ENCODE results near the gene SPON2. TPM values are rescaled to one million over a fixed set of nuclear protein-coding genes. Genes with fewer than 3 reads are reported as not detected.
A peak's percentile ranks its signal among the peaks of the same experiment; 100 is the strongest.

The SPON2 gene
- total and polyA plus RNA-seq, 10 donors: 8.3 to 51.3 (median 27.1) TPM

DNA sequence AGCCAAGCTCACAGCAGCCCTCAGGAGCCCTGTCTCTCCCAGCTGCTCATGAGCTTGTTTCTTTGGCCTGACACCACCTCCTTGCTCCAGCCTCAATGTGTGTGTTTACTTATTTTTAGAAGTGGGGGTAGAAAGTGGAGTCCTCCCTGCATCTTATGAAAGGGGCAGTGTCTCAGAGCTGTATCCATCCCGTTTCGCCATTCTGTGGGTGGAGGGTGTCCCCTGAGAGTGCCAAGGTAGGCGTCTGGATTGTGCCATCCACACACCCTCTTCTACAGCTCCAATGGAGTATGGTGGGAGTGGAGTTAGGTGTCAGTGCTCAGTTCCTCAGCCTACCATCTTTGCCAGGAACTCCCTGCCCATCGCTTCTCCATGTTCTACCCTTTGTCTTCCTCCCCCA lies 8.3 kb downstream of the SPON2 start:
- intact Hi-C loops (cut with DNase I; ENCODE audit: low total_unique reads): loop anchor here (10.0 kb wide), 1 partner anchor 91 kb away; no protein-coding TSS in a partner anchor
- H3K9me3 ChIP-seq: peaks cover 0 to 8% (median 0%) of the 10 kb centered on the region in 8 donors
- peaks cover 0 to 5% (median 0%) of the 10 kb centered on the region in 6 donors for H3K36me3 ChIP-seq
- H3K4me1 ChIP-seq: peaks cover 0 to 57% (median 28%) of the 10 kb centered on the region in 6 donors
- H3K4me3 ChIP-seq: no peak overlapping the region
- WGBS, 5 donors: 78 to 97% (median 86%) methylated on average over 4 of the region's 4 CpGs
- H3K27ac ChIP-seq: peak overlapping the region in 3 of 8 donors; percentile 30 to 68 (median 61)
- no peak for DNase-seq
- H3K27me3 ChIP-seq (replicated peaks in 1 of 7): peaks cover 0 to 6% (median 0%) of the 10 kb centered on the region in 7 donors
- TF ChIP-seq CTCF (IDR thresholded peaks at IDR 0.05 in 8 of 11, conservative IDR thresholded peaks at IDR 0.05 in 3 of 11) (no peak), POLR2AphosphoS5 (IDR thresholded peaks at IDR 0.05) (no peak), POLR2A (IDR thresholded peaks at IDR 0.05) (no peak)

DNA sequence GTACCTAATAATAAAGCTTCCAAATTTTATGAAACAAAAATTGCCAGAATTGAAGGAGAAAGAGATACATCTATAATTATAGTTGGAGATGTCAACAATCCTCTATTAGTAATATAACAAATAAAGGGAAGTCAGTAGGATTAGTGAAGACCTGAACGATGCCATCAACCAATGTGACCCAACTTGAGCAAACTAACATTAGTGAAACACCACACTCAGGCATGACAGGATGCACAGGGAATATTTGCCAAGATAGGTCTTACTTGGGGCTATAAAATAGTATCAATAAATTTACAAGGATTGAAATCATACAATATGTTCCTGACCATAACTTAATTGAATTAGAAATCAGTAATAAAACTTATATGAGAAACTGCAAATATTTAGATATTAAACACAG lies 12.0 kb downstream of the SPON2 start:
- TF ChIP-seq POLR2AphosphoS5 (IDR thresholded peaks at IDR 0.05) (no peak), POLR2A (IDR thresholded peaks at IDR 0.05) (no peak), CTCF (IDR thresholded peaks at IDR 0.05 in 8 of 11, conservative IDR thresholded peaks at IDR 0.05 in 3 of 11) (no peak)
- intact Hi-C loops (cut with DNase I; ENCODE audit: low total_unique reads): loop anchor here (10.0 kb wide), 1 partner anchor 94 kb away; no protein-coding TSS in a partner anchor
- peaks cover 0 to 25% (median 14%) of the 10 kb centered on the region in 8 donors for H3K9me3 ChIP-seq
- H3K27ac ChIP-seq: no peak overlapping the region
- 78 to 86% (median 80%) methylated on average over 1 of the region's 1 CpG for WGBS, 5 donors
- no peak for DNase-seq
- H3K4me1 ChIP-seq: peaks cover 0 to 26% (median 6%) of the 10 kb centered on the region in 6 donors
- H3K27me3 ChIP-seq (replicated peaks in 1 of 7): peaks cover 0 to 4% (median 0%) of the 10 kb centered on the region in 7 donors
- no peaks in the 10 kb centered on the region for H3K36me3 ChIP-seq
- no peak overlapping the region for H3K4me3 ChIP-seq

- H3K4me1 ChIP-seq: peaks cover 0 to 15% (median 0%) of the 10 kb centered on the region in 6 donors
Measured at GRCh38 chr4:1156069-1156468, 16.3 kb downstream of the SPON2 start.

More at GRCh38 chr4:1156069-1156468, 16.3 kb downstream of the SPON2 start:
- no peak for TF ChIP-seq POLR2AphosphoS5 (IDR thresholded peaks at IDR 0.05)
- no peak for TF ChIP-seq CTCF (IDR thresholded peaks at IDR 0.05 in 8 of 11, conservative IDR thresholded peaks at IDR 0.05 in 3 of 11)
- TF ChIP-seq POLR2A (IDR thresholded peaks at IDR 0.05): no peak
- Histone ChIP-seq H3K36me3 (no peaks in the 10 kb centered on the region), H3K4me3 (no peak overlapping the region), H3K27ac (no peak overlapping the region), H3K9me3 (peaks cover 0 to 22% (median 14%) of the 10 kb centered on the region in 8 donors), H3K27me3 (replicated peaks in 1 of 7) (peaks cover 0 to 5% (median 0%) of the 10 kb centered on the region in 7 donors)
- intact Hi-C loops (cut with DNase I; ENCODE audit: low total_unique reads): no loop called here
- DNase-seq: no peak
- WGBS, 5 donors: 67 to 86% (median 83%) methylated on average over 4 to 8 of the region's 8 CpGs

Data from spleen (tissue), 11 donors.